CD4-positive, CD25-positive, alpha-beta regulatory T cell (primary cell): ENCODE data around the gene PPP6R2. TPM values are rescaled to one million over a fixed set of nuclear protein-coding genes. Genes with fewer than 3 reads are reported as not detected.

Experiments
- ATAC-seq, 2 donors: fragments of 150-1000 bp; cut with Tn5 transposase; one replicate each; pipeline ENCODE4 v1.10.0; 2021; ENCODE audit warnings: low read depth in 2 of 2, moderate number of reproducible peaks in 2 of 2, moderate library complexity in 1 of 2
- DNase-seq, 3 donors: peaks; one replicate each; pipeline versions ENCODE4 v3.0.0 to v3.0.0-alpha.2; 2012 to 2022; ENCODE audit warnings: mixed read lengths in 1 of 3
- H3K27ac ChIP-seq: one replicate; pipeline ENCODE4 v1.7.0; 2013; ENCODE audit warnings: mild to moderate bottlenecking, low read length; ENCODE audit not compliant: insufficient read depth, poor library complexity, severe bottlenecking
- H3K27me3 ChIP-seq: one replicate; pipeline ENCODE4 v1.7.0; 2013; ENCODE audit warnings: low read length; ENCODE audit not compliant: control insufficient read depth, insufficient read depth
- H3K36me3 ChIP-seq: one replicate; pipeline ENCODE4 v1.7.0; 2013; ENCODE audit warnings: mild to moderate bottlenecking, low read length, moderate library complexity; ENCODE audit not compliant: control insufficient read depth, insufficient read depth
- H3K4me1 ChIP-seq: 2 replicates; pipeline ENCODE4 v1.7.0; 2013; ENCODE audit warnings: mild to moderate bottlenecking, low read length; ENCODE audit not compliant: insufficient read depth, control insufficient read depth, poor library complexity, severe bottlenecking
- H3K4me3 ChIP-seq: one replicate; pipeline ENCODE4 v1.7.0; 2013; ENCODE audit warnings: low read depth, mild to moderate bottlenecking, low read length, moderate library complexity
- H3K9me3 ChIP-seq, 2 experiments: 1 replicate in 1 of 2; 2 replicates in 1 of 2; pipeline ENCODE4 v1.7.0; 2013; ENCODE audit warnings: low read length in 2 of 2, mild to moderate bottlenecking in 1 of 2, moderate library complexity in 1 of 2; ENCODE audit not compliant: control insufficient read depth in 2 of 2
- H3K27ac Mint-ChIP-seq, 3 donors: one replicate each; pipeline ENCODE4 v1.8.0; 2020 to 2022; ENCODE audit warnings: mild to moderate bottlenecking in 3 of 3, mixed read lengths in 3 of 3, moderate library complexity in 2 of 3
- H3K27me3 Mint-ChIP-seq: one replicate; pipeline ENCODE4 v1.8.0; 2022; ENCODE audit warnings: mild to moderate bottlenecking, mixed read lengths
- H3K36me3 Mint-ChIP-seq: one replicate; pipeline ENCODE4 v1.8.0; 2020; ENCODE audit warnings: mixed read lengths
- H3K4me1 Mint-ChIP-seq, 4 donors: one replicate each; pipeline ENCODE4 v1.8.0; 2020 to 2022; ENCODE audit warnings: mixed read lengths in 4 of 4, mild to moderate bottlenecking in 1 of 4
- H3K4me3 Mint-ChIP-seq, 4 donors: one replicate each; pipeline ENCODE4 v1.8.0; 2020 to 2022; ENCODE audit warnings: mild to moderate bottlenecking in 4 of 4, mixed read lengths in 4 of 4, moderate library complexity in 3 of 4
- H3K9me3 Mint-ChIP-seq, 7 donors: one replicate each; pipeline ENCODE4 v1.8.0; 2020 to 2022; ENCODE audit warnings: mixed read lengths in 7 of 7, mild to moderate bottlenecking in 3 of 7, moderate library complexity in 2 of 7
- polyA plus RNA-seq, 4 donors: library from polyadenylated mRNA; unstranded; fragments of 300-500 nt; fragmentation: Illumina TruSeq; gene quantifications; one replicate each; pipeline ENCODE4 v1.2.3, GENCODE V29; 2021
- total RNA-seq: library from RNA; stranded (reverse); gene quantifications from one replicate; pipeline ENCODE4 v1.2.3, GENCODE V29; 2022

The PPP6R2 gene
- total and polyA plus RNA-seq, 5 donors from 2014 or later = 15.9 to 85.7 (median 17.6) TPM

DNA sequence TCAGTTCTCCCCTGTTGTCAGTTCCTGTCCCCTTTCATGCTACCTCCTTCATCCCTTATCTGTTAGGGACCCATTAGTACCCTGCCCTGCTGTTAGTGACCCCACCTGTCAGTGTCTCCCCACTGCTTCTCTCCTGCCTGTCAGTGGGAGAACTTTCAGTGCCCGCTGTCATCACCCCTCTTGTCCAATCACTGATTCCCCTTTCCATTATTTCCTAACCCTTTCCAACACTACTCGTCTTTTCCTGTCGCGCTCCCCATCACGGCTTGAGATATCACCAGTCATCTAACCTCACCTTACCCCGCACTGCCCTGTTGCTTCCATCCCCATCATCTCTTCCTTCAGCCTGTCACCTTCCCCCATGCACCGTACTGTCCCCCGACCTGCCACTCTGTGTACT is 4.0 kb downstream of the PPP6R2 start:
- no peak overlapping the region for H3K27ac ChIP-seq
- Mint-ChIP-seq H3K4me3 (no peak overlapping the region), H3K27ac (no peak overlapping the region), H3K9me3 (no peaks in the 10 kb centered on the region), H3K27me3 (no peaks in the 10 kb centered on the region), H3K4me1 (peaks cover 0 to 5% (median 5%) of the 10 kb centered on the region in 4 donors), H3K36me3 (no peaks in the 10 kb centered on the region)
- ATAC-seq = no peak
- H3K36me3 ChIP-seq = peaks cover 2% of the 10 kb centered on the region
- no peaks in the 10 kb centered on the region for H3K27me3 ChIP-seq
- peaks cover 29% of the 10 kb centered on the region for H3K4me1 ChIP-seq
- H3K4me3 ChIP-seq = no peak overlapping the region
- DNase-seq = no peak
- no peaks in the 10 kb centered on the region for H3K9me3 ChIP-seq

DNA sequence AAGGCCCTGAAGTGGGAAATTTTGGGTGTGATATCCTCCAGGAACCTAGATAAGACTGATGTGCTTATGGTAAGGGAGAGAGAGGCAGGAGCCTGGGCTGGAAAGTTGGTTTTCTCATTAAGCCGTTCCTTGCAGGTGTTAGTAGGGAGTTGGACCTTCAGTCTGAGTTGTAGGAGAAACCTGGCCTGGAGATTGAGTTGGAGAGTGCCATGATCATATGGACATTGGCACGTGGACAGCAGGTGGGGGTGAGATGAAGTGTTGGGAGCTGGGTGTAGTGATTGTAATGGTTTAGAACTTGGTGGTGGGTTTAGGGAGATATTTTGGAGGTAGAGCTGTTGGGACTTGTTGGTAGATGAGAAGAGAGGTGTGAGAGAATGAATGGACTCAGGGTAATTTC is 4.9 kb downstream of the PPP6R2 start:
- no peaks in the 10 kb centered on the region for H3K9me3 Mint-ChIP-seq
- no peak overlapping the region for H3K4me3 Mint-ChIP-seq
- H3K4me1 ChIP-seq = peaks cover 21% of the 10 kb centered on the region
- no peaks in the 10 kb centered on the region for H3K9me3 ChIP-seq
- H3K27me3 Mint-ChIP-seq = no peaks in the 10 kb centered on the region
- ATAC-seq (no peak), DNase-seq (no peak)
- H3K27ac Mint-ChIP-seq = no peak overlapping the region
- no peak overlapping the region for H3K27ac ChIP-seq
- no peaks in the 10 kb centered on the region for H3K27me3 ChIP-seq
- H3K4me3 ChIP-seq = no peak overlapping the region
- peaks cover 0 to 1% (median 0%) of the 10 kb centered on the region in 4 donors for H3K4me1 Mint-ChIP-seq
- H3K36me3 Mint-ChIP-seq = no peaks in the 10 kb centered on the region
- peaks cover 4% of the 10 kb centered on the region for H3K36me3 ChIP-seq

DNA sequence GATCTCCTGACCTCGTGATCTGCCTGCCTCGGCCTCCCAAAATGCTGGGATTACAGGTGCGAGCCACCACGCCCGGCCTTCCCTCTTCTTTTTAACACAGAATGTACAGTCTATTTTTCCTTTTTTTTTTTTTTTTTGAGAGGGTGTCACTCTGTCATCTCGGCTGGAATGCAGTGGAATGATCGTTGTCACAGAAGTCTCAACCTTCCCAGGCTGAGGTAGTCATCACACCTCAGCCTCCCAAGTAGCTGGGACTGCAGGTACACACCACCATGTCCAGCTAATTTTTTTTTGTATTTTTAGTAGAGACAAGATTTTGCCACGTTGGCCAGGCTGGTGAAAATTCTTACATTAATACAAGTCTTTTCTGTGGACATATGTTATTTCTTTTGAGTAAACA is 13.1 kb downstream of the PPP6R2 start:
- H3K27me3 ChIP-seq = no peaks in the 10 kb centered on the region
- no peak for DNase-seq
- H3K4me3 ChIP-seq = no peak overlapping the region
- peak overlapping the region in 1 of 3 donors; percentile 38 for H3K27ac Mint-ChIP-seq
- H3K4me1 ChIP-seq = peaks cover 13% of the 10 kb centered on the region
- H3K4me3 Mint-ChIP-seq = no peak overlapping the region
- H3K36me3 ChIP-seq = peaks cover 13% of the 10 kb centered on the region
- H3K4me1 Mint-ChIP-seq = peaks cover 15 to 33% (median 26%) of the 10 kb centered on the region in 4 donors
- peaks cover 11% of the 10 kb centered on the region for H3K36me3 Mint-ChIP-seq
- no peak for ATAC-seq
- H3K9me3 ChIP-seq = no peaks in the 10 kb centered on the region
- no peaks in the 10 kb centered on the region for H3K9me3 Mint-ChIP-seq
- no peaks in the 10 kb centered on the region for H3K27me3 Mint-ChIP-seq
- no peak overlapping the region for H3K27ac ChIP-seq

DNA sequence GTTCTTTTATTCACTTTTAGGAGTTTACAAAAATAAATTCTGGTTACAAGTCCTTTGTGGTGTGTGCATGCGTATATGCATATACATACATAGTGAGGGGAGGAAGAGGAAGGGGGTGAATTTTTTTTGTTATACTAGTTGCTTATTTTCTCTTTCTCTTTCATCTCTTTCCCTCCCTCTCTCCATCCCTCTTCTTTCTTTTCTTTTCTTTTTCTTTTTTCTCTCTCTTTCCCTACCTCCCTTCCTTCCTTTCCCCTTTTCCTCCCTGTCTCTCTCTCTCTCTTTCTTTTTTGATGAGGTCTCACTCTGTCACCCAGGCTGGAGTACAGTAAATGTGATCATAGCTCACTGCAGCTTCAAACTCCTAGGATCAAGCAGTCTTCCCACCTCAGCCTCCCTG is 14.1 kb downstream of the PPP6R2 start:
- ATAC-seq (no peak), DNase-seq (no peak)
- Histone ChIP-seq H3K27me3 (no peaks in the 10 kb centered on the region), H3K4me1 (peaks cover 23% of the 10 kb centered on the region), H3K9me3 (no peaks in the 10 kb centered on the region), H3K36me3 (peaks cover 11% of the 10 kb centered on the region), H3K27ac (peak overlapping the region; percentile 47), H3K4me3 (no peak overlapping the region)
- Mint-ChIP-seq H3K27me3 (no peaks in the 10 kb centered on the region), H3K27ac (peak overlapping the region; percentile 59 to 86 (median 69)), H3K4me3 (peak overlapping the region; percentile 15 to 77 (median 32)), H3K36me3 (peaks cover 16% of the 10 kb centered on the region), H3K9me3 (peaks cover 0 to 1% (median 0%) of the 10 kb centered on the region in 7 donors), H3K4me1 (peaks cover 21 to 44% (median 34%) of the 10 kb centered on the region in 4 donors)

DNA sequence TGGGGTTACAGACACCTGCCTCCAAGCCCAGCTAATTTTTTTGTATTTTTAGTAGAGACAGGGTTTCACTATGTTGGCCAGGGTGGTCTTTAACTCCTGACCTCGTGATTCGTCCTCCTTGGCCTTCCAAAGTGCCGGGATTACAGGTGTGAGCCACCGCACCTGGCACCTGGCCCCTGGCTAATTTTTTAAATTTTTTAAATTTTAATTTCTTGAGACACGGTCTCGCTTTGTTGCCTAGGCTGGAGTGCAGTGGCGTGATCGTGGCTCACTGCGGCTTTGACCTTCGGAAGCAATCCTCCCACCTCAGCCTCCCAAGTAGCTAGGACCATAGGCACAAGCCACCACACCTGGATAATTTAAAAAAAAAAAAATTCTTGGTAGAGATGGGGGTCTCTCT is 14.6 kb downstream of the PPP6R2 start:
- DNase-seq = no peak
- Mint-ChIP-seq H3K36me3 (peaks cover 18% of the 10 kb centered on the region), H3K27ac (peak overlapping the region in 1 of 3 donors; percentile 86), H3K27me3 (no peaks in the 10 kb centered on the region), H3K9me3 (peaks cover 0 to 1% (median 0%) of the 10 kb centered on the region in 7 donors), H3K4me3 (no peak overlapping the region), H3K4me1 (peaks cover 21 to 49% (median 39%) of the 10 kb centered on the region in 4 donors)
- peaks cover 28% of the 10 kb centered on the region for H3K4me1 ChIP-seq
- H3K36me3 ChIP-seq = peaks cover 14% of the 10 kb centered on the region
- no peak overlapping the region for H3K27ac ChIP-seq
- H3K27me3 ChIP-seq = no peaks in the 10 kb centered on the region
- ATAC-seq = no peak
- no peak overlapping the region for H3K4me3 ChIP-seq
- no peaks in the 10 kb centered on the region for H3K9me3 ChIP-seq

DNA sequence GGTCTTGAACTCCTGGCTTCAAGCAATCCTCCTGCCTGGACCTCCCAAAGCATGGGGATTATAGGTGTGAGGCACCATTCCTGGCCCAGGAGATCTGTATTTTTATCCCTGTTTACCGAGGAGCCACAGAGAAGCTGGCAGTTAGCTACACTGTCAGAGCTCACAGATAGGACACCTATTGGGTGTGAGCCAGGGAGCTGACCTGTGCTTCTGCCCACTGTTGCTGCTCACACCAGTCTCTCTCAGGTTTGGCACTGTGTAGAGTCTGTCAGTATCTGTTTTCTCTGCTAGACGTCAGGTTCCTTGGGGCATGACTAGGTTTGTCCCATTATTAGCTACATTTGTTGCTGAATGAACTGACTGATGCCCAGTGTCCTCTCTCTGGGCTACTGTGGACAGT is 17.5 kb downstream of the PPP6R2 start:
- Mint-ChIP-seq H3K4me1 (peaks cover 26 to 59% (median 49%) of the 10 kb centered on the region in 4 donors), H3K36me3 (peaks cover 28% of the 10 kb centered on the region), H3K4me3 (peak overlapping the region in 2 of 4 donors; percentile 0 to 17), H3K9me3 (peaks cover 0 to 1% (median 0%) of the 10 kb centered on the region in 7 donors), H3K27ac (peak overlapping the region in 2 of 3 donors; percentile 26 to 83), H3K27me3 (no peaks in the 10 kb centered on the region)
- peak overlapping the region; percentile 47 for H3K27ac ChIP-seq
- no peak overlapping the region for H3K4me3 ChIP-seq
- peaks cover 34% of the 10 kb centered on the region for H3K4me1 ChIP-seq
- ATAC-seq = no peak
- H3K27me3 ChIP-seq = no peaks in the 10 kb centered on the region
- no peaks in the 10 kb centered on the region for H3K9me3 ChIP-seq
- H3K36me3 ChIP-seq = peaks cover 14% of the 10 kb centered on the region
- no peak for DNase-seq

DNA sequence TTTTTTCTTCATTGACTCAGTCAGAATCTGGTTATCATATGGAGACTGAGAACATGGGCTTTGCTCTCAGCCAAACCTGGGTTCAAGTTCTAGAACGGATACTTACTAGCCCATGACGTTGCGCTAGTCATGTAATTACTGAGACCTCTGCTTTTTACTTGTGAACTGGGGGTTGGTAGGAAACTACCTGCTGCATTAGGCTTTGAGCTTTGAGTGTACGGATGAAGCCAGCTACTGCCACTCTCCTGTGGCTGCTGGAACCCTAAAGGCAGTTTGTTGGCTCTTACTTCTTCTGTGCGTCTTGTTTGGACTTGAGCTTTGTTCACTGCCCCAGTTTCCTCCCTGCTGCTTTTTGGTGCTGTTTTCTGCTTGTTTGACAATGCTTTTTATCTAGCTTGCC is 18.1 kb downstream of the PPP6R2 start:
- Histone ChIP-seq H3K4me1 (peaks cover 34% of the 10 kb centered on the region), H3K36me3 (peaks cover 14% of the 10 kb centered on the region), H3K27ac (peak overlapping the region; percentile 47), H3K27me3 (no peaks in the 10 kb centered on the region), H3K4me3 (peak overlapping the region; percentile 16), H3K9me3 (no peaks in the 10 kb centered on the region)
- H3K36me3 Mint-ChIP-seq = peaks cover 28% of the 10 kb centered on the region
- peak; percentile 22 to 51 for ATAC-seq
- DNase-seq = peak in 1 of 3 donors; percentile 29
- peak overlapping the region in 3 of 4 donors; percentile 17 to 29 (median 23) for H3K4me3 Mint-ChIP-seq
- H3K27ac Mint-ChIP-seq = peak overlapping the region; percentile 83 to 97 (median 89)
- peaks cover 26 to 61% (median 53%) of the 10 kb centered on the region in 4 donors for H3K4me1 Mint-ChIP-seq
- H3K27me3 Mint-ChIP-seq = no peaks in the 10 kb centered on the region
- H3K9me3 Mint-ChIP-seq = peaks cover 0 to 1% (median 0%) of the 10 kb centered on the region in 7 donors

DNA sequence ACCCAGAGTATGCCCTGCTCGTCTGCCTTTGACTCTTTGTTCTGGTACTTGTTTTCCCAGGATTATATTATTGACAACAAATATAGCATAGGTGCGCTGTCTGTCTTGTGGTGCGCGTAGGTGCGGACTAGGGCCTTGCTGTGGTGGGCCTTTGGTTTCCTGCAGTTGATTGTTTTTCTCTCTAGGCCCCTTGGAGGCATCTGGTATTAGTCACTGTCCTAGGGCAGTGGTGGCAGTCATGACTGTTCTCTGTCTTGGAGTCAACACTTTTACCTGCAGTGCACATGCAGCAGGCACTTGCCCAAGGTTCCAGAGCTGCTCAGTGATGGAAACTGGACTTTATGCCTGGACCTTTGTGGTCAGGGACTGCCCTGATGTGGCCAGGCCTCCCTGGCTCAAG is 18.6 kb downstream of the PPP6R2 start:
- Histone ChIP-seq H3K4me1 (peaks cover 34% of the 10 kb centered on the region), H3K4me3 (peak overlapping the region; percentile 10), H3K27ac (peak overlapping the region; percentile 60), H3K36me3 (peaks cover 14% of the 10 kb centered on the region), H3K9me3 (no peaks in the 10 kb centered on the region), H3K27me3 (no peaks in the 10 kb centered on the region)
- peaks cover 0 to 1% (median 0%) of the 10 kb centered on the region in 7 donors for H3K9me3 Mint-ChIP-seq
- peak overlapping the region; percentile 83 to 90 (median 89) for H3K27ac Mint-ChIP-seq
- H3K4me3 Mint-ChIP-seq = peak overlapping the region in 3 of 4 donors; percentile 17 to 29 (median 23)
- H3K36me3 Mint-ChIP-seq = peaks cover 28% of the 10 kb centered on the region
- H3K27me3 Mint-ChIP-seq = no peaks in the 10 kb centered on the region
- ATAC-seq = peak; percentile 62 to 80
- peaks cover 26 to 63% (median 53%) of the 10 kb centered on the region in 4 donors for H3K4me1 Mint-ChIP-seq
- DNase-seq = peak in 1 of 3 donors; percentile 51
